H9 (cell line): Measurements from ENCODE around the gene CLDN18. TPM values are rescaled to one million over a fixed set of nuclear protein-coding genes. Genes with fewer than 3 reads are reported as not detected.

Experiments
- DNase-seq: peaks from one replicate; pipeline ENCODE4 v3.0.0-alpha.2; 2017
- H2AFZ ChIP-seq: one replicate; pipeline ENCODE4 v1.6.1; 2013; ENCODE audit warnings: mild to moderate bottlenecking, low read length, control low read depth, moderate library complexity
- H2AK5ac ChIP-seq: 2 replicates; pipeline ENCODE4 v1.6.1; 2013; ENCODE audit warnings: low read length, control low read depth, mixed read lengths; ENCODE audit not compliant: insufficient read length
- H2BK120ac ChIP-seq: one replicate; pipeline ENCODE4 v1.6.1; 2013; ENCODE audit warnings: low read depth, mild to moderate bottlenecking, low read length, control low read depth, inconsistent platforms; ENCODE audit not compliant: poor library complexity, severe bottlenecking
- H2BK12ac ChIP-seq: 2 replicates; pipeline ENCODE4 v1.6.1; 2013; ENCODE audit warnings: low read length, control low read depth, mixed read lengths, low read depth; ENCODE audit not compliant: insufficient read length
- H2BK15ac ChIP-seq: 2 replicates; pipeline ENCODE4 v1.6.1; 2013; ENCODE audit warnings: low read depth, low read length, control low read depth
- H2BK20ac ChIP-seq: one replicate; pipeline ENCODE4 v1.6.1; 2013; ENCODE audit warnings: low read depth, mild to moderate bottlenecking, low read length, control low read depth, inconsistent platforms; ENCODE audit not compliant: poor library complexity, severe bottlenecking
- H2BK5ac ChIP-seq: 2 replicates; pipeline ENCODE4 v1.6.1; 2013; ENCODE audit warnings: low read length, control low read depth, mixed read lengths; ENCODE audit not compliant: insufficient read length
- H3K14ac ChIP-seq: 2 replicates; pipeline ENCODE4 v1.6.1; 2013; ENCODE audit warnings: low read length, control low read depth; ENCODE audit not compliant: insufficient read depth
- H3K18ac ChIP-seq: 2 replicates; pipeline ENCODE4 v1.6.1; 2013; ENCODE audit warnings: low read depth, mild to moderate bottlenecking, mixed read lengths, low read length, control low read depth; ENCODE audit not compliant: insufficient read length
- H3K23ac ChIP-seq: 2 replicates; pipeline ENCODE4 v1.6.1; 2013; ENCODE audit warnings: low read length, control low read depth, mixed read lengths, low read depth; ENCODE audit not compliant: insufficient read length
- H3K23me2 ChIP-seq: 2 replicates; pipeline ENCODE4 v1.6.1; 2013; ENCODE audit warnings: low read depth, mild to moderate bottlenecking, mixed read lengths, low read length, control low read depth; ENCODE audit not compliant: insufficient read length, poor library complexity, severe bottlenecking
- H3K27ac ChIP-seq: 2 replicates; pipeline ENCODE4 v1.5.1; 2013; ENCODE audit warnings: low read length, control low read depth, mixed read lengths, low read depth; ENCODE audit not compliant: insufficient read length
- H3K27me3 ChIP-seq: 2 replicates; pipeline ENCODE4 v1.6.1; 2013; ENCODE audit warnings: low read length, control low read depth, inconsistent platforms; ENCODE audit not compliant: insufficient read depth
- H3K4ac ChIP-seq: 2 replicates; pipeline ENCODE4 v1.6.1; 2013; ENCODE audit warnings: low read depth, mild to moderate bottlenecking, control low read depth, inconsistent platforms, low read length, moderate library complexity
- H3K4me1 ChIP-seq: 2 replicates; pipeline ENCODE4 v1.6.1; 2013; ENCODE audit warnings: low read length, control low read depth, inconsistent platforms; ENCODE audit not compliant: insufficient read depth
- H3K4me2 ChIP-seq: 2 replicates; pipeline ENCODE4 v1.6.1; 2013; ENCODE audit warnings: low read length, control low read depth, mixed read lengths; ENCODE audit not compliant: insufficient read length, insufficient read depth
- H3K56ac ChIP-seq: 2 replicates; pipeline ENCODE4 v1.6.1; 2013; ENCODE audit warnings: low read depth, mild to moderate bottlenecking, mixed read lengths, low read length, control low read depth; ENCODE audit not compliant: insufficient read length
- H3K79me1 ChIP-seq: 2 replicates; pipeline ENCODE4 v1.6.1; 2013; ENCODE audit warnings: low read depth, mild to moderate bottlenecking, moderate library complexity, low read length, control low read depth, inconsistent platforms; ENCODE audit not compliant: insufficient read depth, poor library complexity, severe bottlenecking
- H3K79me2 ChIP-seq: 2 replicates; pipeline ENCODE4 v1.6.1; 2013; ENCODE audit warnings: low read length, control low read depth, inconsistent platforms; ENCODE audit not compliant: insufficient read depth
- H3K9ac ChIP-seq: 2 replicates; pipeline ENCODE4 v1.6.1; 2013; ENCODE audit warnings: low read length, control low read depth, mixed read lengths; ENCODE audit not compliant: insufficient read length; ENCODE audit errors: extremely low read depth
- H3K9me3 ChIP-seq: one replicate; pipeline ENCODE4 v1.6.1; 2013; ENCODE audit warnings: low read depth, low read length, inconsistent platforms; ENCODE audit not compliant: control insufficient read depth
- H3T11ph ChIP-seq: one replicate; pipeline ENCODE4 v1.6.1; 2013; ENCODE audit warnings: mild to moderate bottlenecking, low read length, control low read depth, inconsistent platforms
- H4K20me1 ChIP-seq: one replicate; pipeline ENCODE4 v1.6.1; 2013; ENCODE audit not compliant: control insufficient read depth, insufficient read length, insufficient read depth
- H4K5ac ChIP-seq: 2 replicates; pipeline ENCODE4 v1.6.1; 2013; ENCODE audit warnings: low read depth, mild to moderate bottlenecking, mixed read lengths, low read length, control low read depth; ENCODE audit not compliant: insufficient read length
- H4K8ac ChIP-seq: replicated peaks from 2 replicates; pipeline ENCODE4 v1.6.1; 2013; ENCODE audit warnings: low read length, control low read depth, mixed read lengths, low read depth; ENCODE audit not compliant: insufficient read length
- H4K91ac ChIP-seq: 2 replicates; pipeline ENCODE4 v1.6.1; 2013; ENCODE audit warnings: low read depth, mild to moderate bottlenecking, moderate library complexity, mixed read lengths, low read length, control low read depth; ENCODE audit not compliant: insufficient read length
- H3K27ac Mint-ChIP-seq, 3 experiments: 2 replicates in 2 of 3; 3 replicates in 1 of 3; pipeline ENCODE4 v1.8.0; 2020 to 2021; ENCODE audit warnings: mixed read lengths in 3 of 3, mild to moderate bottlenecking in 1 of 3, moderate library complexity in 1 of 3
- H3K27me3 Mint-ChIP-seq: 2 replicates; pipeline ENCODE4 v1.8.0; 2021; ENCODE audit warnings: low read depth, mild to moderate bottlenecking, moderate library complexity, mixed read lengths
- H3K36me3 Mint-ChIP-seq, 3 experiments: 2 replicates in 2 of 3; 3 replicates in 1 of 3; pipeline ENCODE4 v1.8.0; 2020 to 2021; ENCODE audit warnings: low read depth in 3 of 3, mixed read lengths in 3 of 3; ENCODE audit not compliant: insufficient read depth in 1 of 3
- H3K4me1 Mint-ChIP-seq, 2 experiments: 2 replicates each; pipeline ENCODE4 v1.8.0; 2020; ENCODE audit warnings: mixed read lengths in 2 of 2
- H3K4me3 Mint-ChIP-seq, 2 experiments: 2 replicates in 1 of 2; 3 replicates in 1 of 2; pipeline ENCODE4 v1.8.0; 2020 to 2021; ENCODE audit warnings: mild to moderate bottlenecking in 2 of 2, mixed read lengths in 2 of 2, moderate library complexity in 1 of 2
- H3K9me3 Mint-ChIP-seq, 2 experiments: 2 replicates in 1 of 2; 3 replicates in 1 of 2; pipeline ENCODE4 v1.8.0; 2020; ENCODE audit warnings: mild to moderate bottlenecking in 2 of 2, mixed read lengths in 2 of 2, moderate library complexity in 1 of 2
- WGBS: extraction: QIAGEN DNeasy Blood & Tissue Kit; methylation state at CpG from one replicate; pipeline ENCODE4 v1.1.7; 2013; ENCODE audit warnings: missing lambda C conversion rate, low lambda C conversion rate, mixed read lengths; ENCODE audit not compliant: insufficient read length; ENCODE audit errors: extremely low coverage; 5-methylcytosine and 5-hydroxymethylcytosine counted together
- total RNA-seq: library from RNA; stranded (reverse); gene quantifications from 2 replicates; pipeline ENCODE4 v1.2.1, GENCODE V29; 2021
- TF ChIP-seq, protein P1 (sequence below): fragments of 200-600 bp; sonication (generic); conservative IDR thresholded peaks from 3 replicates; pipeline ENCODE4 v1.8.0; 2021; ENCODE audit warnings: antibody characterized with exemption, mild to moderate bottlenecking

The CLDN18 gene
- total RNA-seq, 1 experiment from 2014 or later = not detected

DNA sequence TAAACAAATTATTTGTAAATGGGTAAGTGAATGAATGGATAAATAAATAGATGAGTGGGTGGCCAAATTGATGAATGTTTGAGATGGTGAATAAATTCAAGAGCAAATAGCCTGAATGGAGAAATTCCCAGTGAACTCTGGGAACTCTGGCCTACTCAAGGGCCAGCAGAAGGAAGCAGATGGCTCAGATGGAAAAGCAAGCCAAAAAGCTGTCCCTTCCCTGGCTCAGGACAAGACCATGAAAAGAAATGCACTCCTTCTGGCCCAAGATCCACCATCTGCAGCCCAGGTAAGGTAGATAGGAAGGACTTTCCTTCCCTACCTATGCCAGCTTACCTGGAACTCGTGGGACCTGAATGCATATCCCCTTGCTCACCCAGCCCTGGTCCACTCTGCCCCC is 37.6 kb upstream of the CLDN18 start:
- Histone ChIP-seq H2AK5ac (no peak overlapping the region), H2BK15ac (no peak overlapping the region), H3T11ph (no peak overlapping the region), H2BK20ac (no peak overlapping the region), H3K56ac (no peak overlapping the region), H3K23me2 (no peaks in the 10 kb centered on the region), H3K27ac (no peak overlapping the region), H4K20me1 (no peaks in the 10 kb centered on the region), H4K8ac (no peak overlapping the region), H2BK12ac (no peak overlapping the region), H3K79me1 (no peaks in the 10 kb centered on the region), H3K14ac (no peak overlapping the region), H4K91ac (no peak overlapping the region), H3K4me1 (no peaks in the 10 kb centered on the region), H3K79me2 (no peaks in the 10 kb centered on the region), H3K23ac (no peak overlapping the region), H2AFZ (no peak overlapping the region), H2BK5ac (no peak overlapping the region), H4K5ac (no peak overlapping the region), H3K4ac (no peak overlapping the region), H2BK120ac (no peak overlapping the region), H3K9ac (no peak overlapping the region), H3K9me3 (no peaks in the 10 kb centered on the region), H3K4me2 (no peak overlapping the region), H3K27me3 (no peaks in the 10 kb centered on the region), H3K18ac (no peak overlapping the region)
- Mint-ChIP-seq H3K36me3 (no peaks in the 10 kb centered on the region), H3K4me3 (no peak overlapping the region), H3K27ac (no peak overlapping the region), H3K27me3 (peaks cover 4% of the 10 kb centered on the region; the same call in 1 of the 2 replicates), H3K9me3 (0 out of 5 replicates have a peak, but pooled peaks cover 3 to 4% of the 10 kb centered on the region in 2 experiments), H3K4me1 (peaks cover 3 to 4% of the 10 kb centered on the region in 2 experiments; a peak in 3 of 4 replicates)
- no CpG with 5 or more reads among the region's 1 CpG for whole genome bisulfite sequencing
- TF ChIP-seq, protein P1, sequence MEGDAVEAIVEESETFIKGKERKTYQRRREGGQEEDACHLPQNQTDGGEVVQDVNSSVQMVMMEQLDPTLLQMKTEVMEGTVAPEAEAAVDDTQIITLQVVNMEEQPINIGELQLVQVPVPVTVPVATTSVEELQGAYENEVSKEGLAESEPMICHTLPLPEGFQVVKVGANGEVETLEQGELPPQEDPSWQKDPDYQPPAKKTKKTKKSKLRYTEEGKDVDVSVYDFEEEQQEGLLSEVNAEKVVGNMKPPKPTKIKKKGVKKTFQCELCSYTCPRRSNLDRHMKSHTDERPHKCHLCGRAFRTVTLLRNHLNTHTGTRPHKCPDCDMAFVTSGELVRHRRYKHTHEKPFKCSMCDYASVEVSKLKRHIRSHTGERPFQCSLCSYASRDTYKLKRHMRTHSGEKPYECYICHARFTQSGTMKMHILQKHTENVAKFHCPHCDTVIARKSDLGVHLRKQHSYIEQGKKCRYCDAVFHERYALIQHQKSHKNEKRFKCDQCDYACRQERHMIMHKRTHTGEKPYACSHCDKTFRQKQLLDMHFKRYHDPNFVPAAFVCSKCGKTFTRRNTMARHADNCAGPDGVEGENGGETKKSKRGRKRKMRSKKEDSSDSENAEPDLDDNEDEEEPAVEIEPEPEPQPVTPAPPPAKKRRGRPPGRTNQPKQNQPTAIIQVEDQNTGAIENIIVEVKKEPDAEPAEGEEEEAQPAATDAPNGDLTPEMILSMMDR = no peak
- no peak for DNase-seq
